MG63 (cell line): ENCODE results near the gene MYL7. TPM values are rescaled to one million over a fixed set of nuclear protein-coding genes. Genes with fewer than 3 reads are reported as not detected.
A peak's percentile ranks its signal among the peaks of the same experiment; 100 is the strongest.

ENCODE experiments used
- DNase-seq: peaks from one replicate; pipeline ENCODE4 v3.0.0-alpha.2; 2020
- H3K27me3 ChIP-seq: fragments of 250-450 bp; sonication (Bioruptor Pico); 2 replicates; pipeline ENCODE4 v1.5.1; 2020; ENCODE audit warnings: mild to moderate bottlenecking, moderate library complexity
- H3K36me3 ChIP-seq: fragments of 250-450 bp; sonication (Bioruptor Pico); 2 replicates; pipeline ENCODE4 v1.5.1; 2020; ENCODE audit warnings: mild to moderate bottlenecking, moderate library complexity
- H3K4me3 ChIP-seq: fragments of 250-450 bp; sonication (Bioruptor Pico); 2 replicates; pipeline ENCODE4 v1.5.1; 2020; ENCODE audit warnings: mild to moderate bottlenecking, moderate library complexity
- H3K9me3 ChIP-seq: fragments of 250-450 bp; sonication (Bioruptor Pico); 2 replicates; pipeline ENCODE4 v1.5.1; 2020; ENCODE audit warnings: mild to moderate bottlenecking, moderate library complexity
- total RNA-seq: library from RNA; depleted of rRNA; stranded (reverse); fragments of >200 nt; shearing (Covaris generic); gene quantifications from 2 replicates; pipeline ENCODE4 v1.2.3, GENCODE V29; 2014; ENCODE audit warnings: low replicate concordance

MYL7 gene
- total RNA-seq, 1 experiment from 2014 or later = not detected

DNA sequence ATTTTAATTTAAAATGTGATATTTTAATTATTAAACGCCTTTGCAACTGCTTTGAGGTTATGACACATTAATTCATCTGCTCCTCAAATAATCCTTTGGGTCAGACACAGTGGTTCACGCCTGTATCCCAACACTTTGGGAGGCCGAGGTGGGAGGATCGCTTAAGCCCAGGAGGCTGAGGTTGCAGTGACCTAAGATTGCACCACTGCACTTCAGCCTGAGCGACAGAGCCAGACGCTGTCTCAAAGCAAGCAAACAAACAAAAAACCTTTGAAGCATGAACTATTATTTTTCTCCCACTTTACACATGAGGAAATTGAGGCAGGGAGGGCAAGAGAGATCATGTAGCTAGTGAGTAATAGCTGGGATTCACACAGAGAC lies 16.3 kb downstream of the MYL7 start:
- H3K4me3 ChIP-seq = no peak overlapping the region
- H3K9me3 ChIP-seq = no peaks in the 10 kb centered on the region
- H3K36me3 ChIP-seq = peaks cover 25% of the 10 kb centered on the region
- DNase-seq = no peak
- H3K27me3 ChIP-seq = no peaks in the 10 kb centered on the region

DNA sequence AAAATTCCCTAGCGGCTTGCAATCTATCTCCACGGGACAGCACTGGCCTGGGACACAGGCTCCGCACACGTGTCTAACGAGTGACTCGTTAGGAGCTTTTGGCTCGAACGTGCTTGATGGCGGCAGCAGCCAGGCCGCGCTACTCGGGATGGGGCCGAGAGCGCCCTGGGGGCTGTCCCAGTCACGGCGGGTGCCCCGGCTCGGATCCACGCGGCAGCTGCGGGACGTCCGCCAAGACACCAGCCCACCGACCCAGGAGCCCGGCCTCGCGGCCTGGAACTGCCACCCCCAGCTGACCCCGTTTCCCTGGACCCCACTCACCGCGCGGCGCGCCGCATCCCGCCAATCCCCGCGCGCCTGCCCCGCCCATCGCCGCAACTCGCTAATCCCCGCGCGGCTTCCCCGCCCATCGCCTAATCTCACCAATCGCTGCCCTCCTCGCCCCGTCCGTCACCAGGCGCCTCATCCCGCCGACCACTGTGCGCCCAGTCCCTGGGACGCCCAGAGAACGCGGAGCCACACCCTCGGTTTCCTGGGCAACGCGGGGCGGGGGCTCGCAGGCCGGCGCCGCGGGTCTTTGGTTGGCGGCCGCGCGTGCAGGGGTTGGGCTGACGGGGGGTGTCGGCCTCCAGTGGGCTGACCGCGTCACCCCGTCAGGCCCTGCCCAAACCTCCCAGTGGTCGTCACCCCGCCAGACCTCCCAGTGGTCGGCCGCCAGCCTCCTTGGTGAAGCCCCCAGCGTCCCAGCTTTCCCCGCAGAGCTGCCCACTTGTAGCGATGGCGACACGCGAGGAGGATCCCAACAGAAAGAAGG lies 17.7 kb downstream of the MYL7 start, which contains the start of gene POLD2:
TSS of gene POLD2 (minus strand) at position 359 of the 814 bp plus-strand sequence. CDS start 1,495 bp downstream, outside the sequence.
- DNase-seq = peak; percentile 99

DNA sequence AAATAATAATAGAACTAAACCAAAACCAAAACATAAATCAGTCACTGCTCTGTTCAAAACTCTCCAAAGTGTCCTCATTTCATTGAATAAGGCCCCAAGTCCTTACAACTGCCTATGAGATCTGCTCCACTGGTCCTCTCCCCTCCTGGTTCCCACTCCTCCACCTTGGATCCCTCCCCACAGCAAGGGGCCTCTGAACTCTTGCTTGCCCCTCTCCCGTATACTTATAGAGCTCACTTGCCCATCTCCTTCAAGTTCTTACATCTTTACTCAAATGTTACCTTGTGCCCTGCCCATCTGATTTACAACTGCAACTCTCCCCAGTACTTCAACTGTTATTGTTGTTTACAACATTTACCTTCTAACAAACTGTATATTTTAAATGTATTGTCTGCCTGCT lies 18.6 kb downstream of the MYL7 start:
- Histone ChIP-seq H3K9me3 (no peaks in the 10 kb centered on the region), H3K36me3 (peaks cover 38% of the 10 kb centered on the region), H3K27me3 (no peaks in the 10 kb centered on the region), H3K4me3 (peak overlapping the region; percentile 71)
- no peak for DNase-seq

More for the DNA sequence above, 17.7 kb downstream of the MYL7 start, which contains the start of gene POLD2:
- peaks cover 31% of the 10 kb centered on the region for H3K36me3 ChIP-seq
- H3K4me3 ChIP-seq = peak within 1 kb of the TSS; percentile 71
- H3K9me3 ChIP-seq = no peaks in the 10 kb centered on the region
- no peaks in the 10 kb centered on the region for H3K27me3 ChIP-seq

GRCh38 chr7:44121761-44122420 lies 19.2 kb downstream of the MYL7 start:
- Histone ChIP-seq H3K4me3 (peak overlapping the region; percentile 71; the same call in 1 of the 2 replicates), H3K27me3 (no peaks in the 10 kb centered on the region)
- DNase-seq = no peak

GRCh38 chr7:44120395-44120794 lies 20.7 kb downstream of the MYL7 start:
- no peaks in the 10 kb centered on the region for H3K9me3 ChIP-seq
- H3K36me3 ChIP-seq = peaks cover 51% of the 10 kb centered on the region

More at GRCh38 chr7:44121761-44122420, 19.2 kb downstream of the MYL7 start:
- no peaks in the 10 kb centered on the region for H3K9me3 ChIP-seq
- peaks cover 39% of the 10 kb centered on the region for H3K36me3 ChIP-seq

GRCh38 chr7:44119829-44120380 lies 21.2 kb downstream of the MYL7 start:
- no peaks in the 10 kb centered on the region for H3K27me3 ChIP-seq
- no peak for DNase-seq
- H3K4me3 ChIP-seq = no peak overlapping the region
- peaks cover 54% of the 10 kb centered on the region for H3K36me3 ChIP-seq
- H3K9me3 ChIP-seq = no peaks in the 10 kb centered on the region

More at GRCh38 chr7:44120395-44120794, 20.7 kb downstream of the MYL7 start:
- H3K27me3 ChIP-seq = no peaks in the 10 kb centered on the region
- no peak for DNase-seq
- H3K4me3 ChIP-seq = no peak overlapping the region

DNA sequence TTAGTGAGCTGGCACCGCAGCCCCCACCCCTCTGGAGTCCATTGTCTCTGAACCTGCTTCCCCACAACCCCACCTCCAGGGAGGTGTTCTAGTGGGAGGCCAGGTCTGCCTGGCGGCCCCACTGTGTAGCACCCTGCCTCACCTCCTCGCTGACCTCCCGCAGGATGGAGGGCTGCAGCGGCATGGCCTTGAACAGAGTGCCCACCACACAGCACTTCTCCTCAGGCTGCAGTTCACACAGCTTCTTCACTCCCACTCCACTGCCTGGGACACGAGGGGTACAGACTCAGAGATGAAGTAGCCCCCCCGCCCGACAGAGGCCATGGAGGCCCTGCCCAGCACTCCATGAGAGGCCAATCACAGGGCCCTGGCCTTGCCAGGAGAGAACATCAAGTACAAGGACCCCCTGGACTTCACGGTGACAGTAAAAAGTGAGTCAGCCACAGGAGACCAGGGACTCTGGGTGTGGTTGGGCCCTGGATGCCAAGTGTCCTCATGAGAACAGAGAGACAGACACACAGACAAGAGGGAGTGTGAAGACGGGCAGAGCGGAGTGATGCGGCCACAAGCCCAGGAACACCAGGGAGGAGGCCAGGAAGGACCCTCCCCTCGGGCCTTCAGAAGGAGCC lies 23.2 kb downstream of the MYL7 start:
- no peaks in the 10 kb centered on the region for H3K9me3 ChIP-seq
- no peak for DNase-seq
- H3K36me3 ChIP-seq = peaks cover 72% of the 10 kb centered on the region
- no peaks in the 10 kb centered on the region for H3K27me3 ChIP-seq
- H3K4me3 ChIP-seq = no peak overlapping the region

- Histone ChIP-seq H3K4me3 (no peak overlapping the region), H3K27me3 (no peaks in the 10 kb centered on the region), H3K36me3 (peaks cover 78% of the 10 kb centered on the region), H3K9me3 (no peaks in the 10 kb centered on the region)
- no peak for DNase-seq
These were observed 24.1 kb downstream of the MYL7 start for GRCh38 chr7:44116789-44117666.

- DNase-seq = no peak
- no peaks in the 10 kb centered on the region for H3K27me3 ChIP-seq
- no peaks in the 10 kb centered on the region for H3K9me3 ChIP-seq
- H3K36me3 ChIP-seq = peaks cover 76% of the 10 kb centered on the region
- no peak overlapping the region for H3K4me3 ChIP-seq
These were observed 24.9 kb downstream of the MYL7 start for GRCh38 chr7:44116087-44116788.

GRCh38 chr7:44114586-44115310 lies 26.4 kb downstream of the MYL7 start:
- Histone ChIP-seq H3K9me3 (no peaks in the 10 kb centered on the region), H3K36me3 (peaks cover 75% of the 10 kb centered on the region), H3K4me3 (no peak overlapping the region), H3K27me3 (no peaks in the 10 kb centered on the region)
- no peak for DNase-seq

GRCh38 chr7:44113764-44114354 lies 27.3 kb downstream of the MYL7 start:
- DNase-seq = no peak
- Histone ChIP-seq H3K27me3 (no peaks in the 10 kb centered on the region), H3K9me3 (no peaks in the 10 kb centered on the region), H3K4me3 (no peak overlapping the region), H3K36me3 (peaks cover 76% of the 10 kb centered on the region)

- Histone ChIP-seq H3K36me3 (peaks cover 77% of the 10 kb centered on the region), H3K9me3 (no peaks in the 10 kb centered on the region), H3K4me3 (no peak overlapping the region), H3K27me3 (no peaks in the 10 kb centered on the region)
- no peak for DNase-seq
These were observed 28.0 kb downstream of the MYL7 start for GRCh38 chr7:44112997-44113763.

GRCh38 chr7:44112231-44112996 lies 28.7 kb downstream of the MYL7 start:
- H3K4me3 ChIP-seq = no peak overlapping the region
- H3K27me3 ChIP-seq = no peaks in the 10 kb centered on the region
- no peak for DNase-seq
- H3K36me3 ChIP-seq = peaks cover 76% of the 10 kb centered on the region
- no peaks in the 10 kb centered on the region for H3K9me3 ChIP-seq
